Mucosa of gallbladder (tissue), 1 donor: Measurements from ENCODE around the gene FAT3. TPM values are rescaled to one million over a fixed set of nuclear protein-coding genes. Genes with fewer than 3 reads are reported as not detected.

ENCODE experiments used
- DNase-seq: peaks from one replicate; pipeline ENCODE4 v3.0.0-alpha.2; 2020; ENCODE audit warnings: low spot score
- total RNA-seq: library from RNA; stranded (reverse); gene quantifications from one replicate; pipeline ENCODE4 v1.2.1, GENCODE V29; 2021
- donor health status: DM: no; HTN: no; CAD: no.

The FAT3 gene
- total RNA-seq, 1 donor from 2014 or later: 1.4 TPM

DNA sequence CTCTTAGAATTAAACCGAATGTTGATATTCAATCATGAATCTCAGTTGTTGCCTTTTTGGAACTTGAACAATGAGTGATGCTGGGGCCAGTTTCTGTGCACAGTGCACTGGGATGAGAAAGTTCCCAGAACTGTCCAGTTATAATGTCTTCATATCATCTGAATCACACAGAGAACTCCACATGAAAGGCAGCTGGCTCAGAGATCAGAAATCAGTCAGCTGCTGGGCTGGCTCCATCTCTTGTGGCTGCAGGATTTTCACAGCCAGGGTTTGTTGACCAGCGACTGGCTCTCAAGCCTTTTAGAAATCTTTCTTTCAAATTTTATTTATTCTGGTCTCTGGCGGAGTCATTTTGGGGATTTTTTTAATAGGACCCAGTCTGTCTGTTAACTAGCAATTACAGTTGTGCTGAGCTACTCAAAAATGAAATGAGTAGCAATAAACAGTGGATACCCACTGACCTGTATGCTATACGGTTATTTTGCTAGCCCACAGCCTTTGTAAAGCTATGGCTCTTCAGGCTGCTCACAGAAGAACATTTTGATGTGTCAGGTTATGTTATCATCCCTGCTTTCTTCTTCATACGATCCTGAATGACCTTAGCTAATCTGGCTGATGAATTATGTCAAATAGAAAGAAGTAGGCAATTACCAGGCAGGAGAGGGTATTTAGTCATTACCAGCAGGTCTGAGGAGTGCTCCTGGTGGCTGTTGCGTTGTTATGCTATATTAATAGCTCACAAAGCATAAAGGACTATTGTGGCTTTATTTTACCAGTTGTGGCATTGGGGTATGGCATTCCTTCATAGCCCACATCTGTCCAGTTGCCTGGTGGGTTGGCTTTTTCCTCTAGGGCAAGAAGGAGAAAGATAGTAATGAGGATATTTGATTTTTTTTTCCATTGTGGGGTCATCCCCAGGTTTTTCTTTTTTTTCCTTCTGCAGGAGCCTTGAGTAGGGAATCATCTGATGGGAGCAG, 3.6 kb downstream of the FAT3 start:
- no peak for DNase-seq

DNA sequence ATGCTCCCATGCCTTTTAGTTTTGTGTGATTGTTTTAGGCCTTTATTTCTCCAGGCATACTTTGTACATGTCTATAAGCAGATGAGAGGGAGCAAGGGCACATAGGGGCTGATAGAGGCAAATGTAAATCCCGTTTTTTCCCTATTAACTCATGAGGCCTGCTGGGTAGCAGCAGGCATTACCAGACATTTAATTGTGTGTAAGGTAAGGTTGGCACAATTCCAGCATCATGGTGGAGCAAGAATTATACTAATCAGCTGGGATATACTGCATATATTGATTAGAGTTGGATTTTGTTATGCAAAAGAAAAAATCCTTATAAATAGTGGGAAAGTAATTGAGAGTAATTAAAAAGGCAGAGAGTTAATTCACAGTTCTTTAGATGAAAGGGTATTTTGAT, 12.2 kb downstream of the FAT3 start:
- no peak for DNase-seq

DNA sequence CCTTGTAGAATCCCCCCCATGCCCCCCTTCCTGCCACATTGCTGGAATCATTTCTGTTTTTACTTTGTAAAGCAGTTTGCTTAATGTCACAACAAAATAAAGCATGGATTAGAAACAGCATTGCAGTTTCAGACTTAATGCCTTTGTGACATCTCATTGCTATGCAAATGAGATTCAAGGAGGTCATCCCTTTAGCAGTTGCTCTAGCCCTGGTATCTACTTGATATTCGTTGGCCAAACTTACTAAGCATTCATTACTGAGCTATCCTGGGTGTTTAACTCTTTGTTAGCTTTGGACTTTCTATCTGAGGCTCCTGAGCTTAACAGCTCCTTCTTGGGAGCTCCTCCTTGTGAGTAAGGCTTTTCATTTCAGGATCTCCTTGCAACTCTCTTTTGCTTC, 16.3 kb downstream of the FAT3 start:
- DNase-seq: no peak

DNA sequence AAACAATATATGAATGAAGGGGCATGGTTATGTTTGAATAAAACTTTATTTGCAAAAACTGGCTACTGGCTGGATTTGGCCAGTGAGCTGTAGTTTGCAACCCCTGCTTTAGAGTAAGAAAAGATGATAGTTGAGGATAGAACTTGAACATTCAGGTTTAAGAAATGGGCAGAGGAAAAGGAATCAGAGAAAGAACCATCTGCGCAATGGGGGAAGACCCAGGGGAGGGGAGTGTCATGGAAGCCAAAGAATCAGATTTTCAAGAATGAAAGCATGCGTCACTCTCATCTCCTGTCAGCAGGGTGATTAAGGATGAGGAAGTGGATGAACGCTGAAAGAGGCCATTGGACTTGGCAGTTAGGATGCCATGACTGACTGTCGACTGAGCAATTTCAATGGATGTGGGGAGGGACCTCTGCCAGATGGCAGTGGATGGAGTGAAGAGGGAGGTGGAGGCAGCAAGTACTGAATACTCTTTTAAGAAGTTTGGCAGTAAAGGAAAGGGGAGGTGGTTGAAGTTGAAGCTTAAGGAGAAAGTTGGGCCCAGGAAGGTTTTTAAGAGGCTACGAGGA, 21.2 kb downstream of the FAT3 start:
- no peak for DNase-seq

DNA sequence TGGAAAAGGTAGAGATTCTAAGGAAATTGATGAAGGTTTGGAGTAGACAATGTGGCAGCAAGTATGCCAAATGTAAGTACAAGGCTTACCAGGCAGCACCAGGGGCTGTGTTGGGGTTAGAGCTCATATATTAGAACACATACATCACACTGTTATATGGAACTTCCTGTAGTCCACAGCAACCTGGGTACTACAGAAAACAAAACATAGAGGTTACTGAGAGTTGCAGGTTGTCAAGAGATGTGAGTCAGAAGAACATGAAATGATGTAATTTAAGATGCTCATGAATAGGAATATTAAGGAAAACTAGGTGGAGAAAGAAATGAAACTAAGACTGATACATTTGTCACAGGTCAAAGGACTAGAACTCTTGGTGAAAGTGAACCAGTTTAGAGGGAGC, 22.0 kb downstream of the FAT3 start:
- no peak for DNase-seq

GRCh38 chr11:92249156-92249753, 24.6 kb downstream of the FAT3 start:
- DNase-seq: no peak

GRCh38 chr11:92251980-92252379, 27.4 kb downstream of the FAT3 start:
- DNase-seq: no peak

DNA sequence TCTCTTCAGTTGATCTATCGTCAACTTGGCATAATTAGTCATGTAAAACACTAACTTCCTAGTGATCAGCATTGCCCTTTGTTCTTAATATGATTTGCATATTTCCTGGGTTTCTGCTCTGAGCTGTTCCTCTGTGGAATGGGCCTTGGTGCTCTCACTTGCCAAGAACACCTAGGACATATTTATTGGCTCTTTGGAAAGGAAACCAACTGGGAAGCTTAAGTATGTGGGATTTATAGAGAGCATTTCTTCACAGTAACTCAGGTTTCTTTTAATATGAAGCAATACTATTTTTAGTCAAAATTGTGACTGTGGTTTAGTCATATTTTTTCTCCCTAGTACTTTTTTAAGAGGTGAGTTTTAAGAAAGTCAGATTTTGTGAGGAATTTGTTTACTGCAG, 28.8 kb downstream of the FAT3 start:
- DNase-seq: no peak

DNA sequence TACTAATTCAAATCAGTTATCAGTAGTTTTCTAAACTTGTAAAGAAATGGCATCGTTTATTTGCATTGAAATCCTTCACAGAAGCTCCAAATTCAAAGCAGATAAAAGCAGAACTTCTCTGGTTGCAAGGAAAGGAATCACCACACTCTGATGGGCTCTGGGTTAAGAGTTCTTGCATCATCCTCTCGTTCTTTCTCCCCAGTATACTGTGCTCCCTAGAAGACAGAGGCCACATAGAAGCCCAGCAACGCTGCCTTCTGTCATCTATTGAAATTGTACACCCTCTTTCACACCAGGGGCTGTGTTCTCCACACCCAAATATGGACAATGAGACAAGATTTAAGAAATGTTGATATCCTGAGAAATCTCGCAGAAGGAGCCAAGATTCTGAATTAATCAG, 29.3 kb downstream of the FAT3 start:
- no peak for DNase-seq

- no peak for DNase-seq
These were observed 32.9 kb downstream of the FAT3 start for GRCh38 chr11:92257536-92257935.

- DNase-seq: no peak
These were observed 35.2 kb downstream of the FAT3 start for GRCh38 chr11:92259861-92260260.

- no peak for DNase-seq
These were observed 39.7 kb downstream of the FAT3 start for GRCh38 chr11:92264350-92264749.

- DNase-seq: peak; percentile 77
These were observed 42.2 kb downstream of the FAT3 start for GRCh38 chr11:92266806-92267205.

GRCh38 chr11:92267278-92267677, 42.7 kb downstream of the FAT3 start:
- DNase-seq: no peak

DNA sequence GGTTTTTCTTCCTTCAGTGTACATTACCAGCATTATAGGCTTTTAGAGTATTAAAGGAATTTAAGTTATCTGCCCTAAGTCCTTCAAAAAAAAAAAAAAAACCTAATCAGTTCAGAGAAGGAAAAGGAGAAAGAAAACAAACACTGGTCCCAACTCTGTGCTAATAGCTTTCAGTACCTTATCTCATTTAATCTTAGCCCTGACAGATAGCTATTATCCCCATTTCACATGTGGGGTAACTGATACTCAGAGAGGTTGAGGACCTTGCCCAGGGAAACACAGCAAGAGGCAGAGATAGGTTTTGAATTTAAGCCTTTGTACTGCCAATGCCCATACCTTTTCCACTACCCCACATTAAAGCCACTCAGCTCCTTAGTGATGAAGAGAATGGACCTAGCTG, 43.4 kb downstream of the FAT3 start:
- no peak for DNase-seq

GRCh38 chr11:92268546-92268945, 43.9 kb downstream of the FAT3 start:
- DNase-seq: no peak

GRCh38 chr11:92269021-92269420, 44.4 kb downstream of the FAT3 start:
- peak; percentile 11 for DNase-seq

- no peak for DNase-seq
These were observed 45.2 kb downstream of the FAT3 start for GRCh38 chr11:92269841-92270240.

DNA sequence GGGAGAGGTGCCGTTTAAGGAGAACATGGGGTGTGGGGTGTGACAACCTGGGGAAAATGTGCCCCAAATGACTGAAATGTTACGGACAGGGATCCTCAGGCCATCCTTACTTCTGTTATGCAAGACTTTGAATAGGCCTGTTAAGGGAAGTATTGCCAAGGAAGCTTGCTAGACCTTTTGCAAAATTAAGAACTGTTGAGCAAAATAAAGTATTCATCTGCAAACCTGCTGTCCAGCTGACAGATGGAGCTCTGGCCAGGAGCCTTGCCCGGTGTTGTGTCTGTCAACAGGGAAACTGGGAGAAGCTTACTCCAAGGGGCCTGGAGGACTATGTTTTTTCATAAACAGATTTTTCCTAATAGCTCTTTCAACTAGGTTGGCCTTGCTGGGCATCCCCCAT, 48.0 kb downstream of the FAT3 start:
- no peak for DNase-seq
